ENCODE results near the gene KDM2A. TPM values are rescaled to one million over a fixed set of nuclear protein-coding genes. Genes with fewer than 3 reads are reported as not detected.

Gene KDM2A
- total RNA-seq, 4 donors from 2014 or later = 38.7 to 88.1 (median 73.5) TPM

- intact Hi-C loops (cut with DNase I) = no loop called here
- no peak overlapping the region for H3K27ac ChIP-seq
- no peaks in the 10 kb centered on the region for H3K27me3 ChIP-seq
- peaks cover 6 to 10% of the 10 kb centered on the region in 2 donors for H3K4me1 ChIP-seq
- no peak overlapping the region for H3K4me3 ChIP-seq (replicated peaks in 1 of 3)
- DNase-seq = no peak
- 67 to 76% methylated on average over 2 of the region's 2 CpGs for WGBS, 2 donors
- no peaks in the 10 kb centered on the region for H3K9me3 ChIP-seq
- TF ChIP-seq CTCF (IDR thresholded peaks at IDR 0.05) (no peak), POLR2A (IDR thresholded peaks at IDR 0.05) (no peak)
- H3K36me3 ChIP-seq = no peaks in the 10 kb centered on the region
Observed at GRCh38 chr11:67158221-67158620, 39.2 kb downstream of the KDM2A start.

- TF ChIP-seq CTCF (IDR thresholded peaks at IDR 0.05) (no peak), POLR2A (IDR thresholded peaks at IDR 0.05) (no peak)
- Histone ChIP-seq H3K36me3 (no peaks in the 10 kb centered on the region), H3K4me1 (peaks cover 6 to 13% of the 10 kb centered on the region in 2 donors), H3K27me3 (no peaks in the 10 kb centered on the region), H3K4me3 (replicated peaks in 1 of 3) (no peak overlapping the region), H3K27ac (no peak overlapping the region), H3K9me3 (no peaks in the 10 kb centered on the region)
- no peak for DNase-seq
- WGBS, 2 donors = 76 to 78% methylated on average over 2 of the region's 2 CpGs
- intact Hi-C loops (cut with DNase I) = no loop called here
Observed at GRCh38 chr11:67160045-67160444, 41.0 kb downstream of the KDM2A start.

GRCh38 chr11:67160872-67161783 is 42.1 kb downstream of the KDM2A start:
- Histone ChIP-seq H3K27ac (no peak overlapping the region), H3K9me3 (no peaks in the 10 kb centered on the region), H3K4me1 (peaks cover 6 to 13% of the 10 kb centered on the region in 2 donors), H3K27me3 (no peaks in the 10 kb centered on the region), H3K36me3 (no peaks in the 10 kb centered on the region), H3K4me3 (replicated peaks in 1 of 3) (no peak overlapping the region)
- TF ChIP-seq POLR2A (IDR thresholded peaks at IDR 0.05) = no peak
- WGBS, 2 donors = 88 to 92% methylated on average over 5 of the region's 5 CpGs
- intact Hi-C loops (cut with DNase I) = no loop called here
- DNase-seq = no peak

GRCh38 chr11:67163006-67163405 is 43.9 kb downstream of the KDM2A start:
- Histone ChIP-seq H3K27me3 (no peaks in the 10 kb centered on the region), H3K9me3 (no peaks in the 10 kb centered on the region), H3K4me1 (peaks cover 9 to 24% of the 10 kb centered on the region in 2 donors), H3K4me3 (replicated peaks in 1 of 3) (no peak overlapping the region), H3K27ac (no peak overlapping the region), H3K36me3 (no peaks in the 10 kb centered on the region)
- intact Hi-C loops (cut with DNase I) = no loop called here
- TF ChIP-seq CTCF (IDR thresholded peaks at IDR 0.05) (no peak), POLR2A (IDR thresholded peaks at IDR 0.05) (no peak)
- 86 to 96% methylated on average over 3 of the region's 3 CpGs for WGBS, 2 donors
- DNase-seq = no peak

- Histone ChIP-seq H3K9me3 (no peaks in the 10 kb centered on the region), H3K27ac (no peak overlapping the region), H3K4me1 (peaks cover 9 to 26% of the 10 kb centered on the region in 2 donors), H3K27me3 (no peaks in the 10 kb centered on the region), H3K4me3 (replicated peaks in 1 of 3) (no peak overlapping the region), H3K36me3 (no peaks in the 10 kb centered on the region)
- WGBS, 2 donors = 86 to 88% methylated on average over 1 of the region's 1 CpG
- intact Hi-C loops (cut with DNase I) = loop anchor here (5.0 kb wide), 1 partner anchor 83 kb away; no protein-coding TSS in a partner anchor
- no peak for DNase-seq
- TF ChIP-seq POLR2A (IDR thresholded peaks at IDR 0.05) (no peak), CTCF (IDR thresholded peaks at IDR 0.05) (no peak)
Observed at GRCh38 chr11:67165623-67166022, 46.6 kb downstream of the KDM2A start.

All from thyroid gland (tissue), 4 donors.